HepG2 (cell line): Measurements from ENCODE around the gene TTC28. TPM values are rescaled to one million over a fixed set of nuclear protein-coding genes. Genes with fewer than 3 reads are reported as not detected.
A peak's percentile ranks its signal among the peaks of the same experiment; 100 is the strongest.

ENCODE experiments used
- ARNT2 ChIP-seq: sonication (generic); formaldehyde crosslinking; IDR thresholded peaks from 2 replicates; pipeline ENCODE4 v1.8.0; 2022; ENCODE audit warnings: mild to moderate bottlenecking, low read depth, missing genetic modification reagents, moderate library complexity
- ATF4 ChIP-seq, 2 experiments: fragments of 450-650 bp in 1 of 2; sonication (generic) in 1 of 2; formaldehyde crosslinking; IDR thresholded peaks; 2 replicates each; pipeline versions ENCODE4 v1.5.0 to v1.8.0; 2020 to 2022; ENCODE audit warnings: mild to moderate bottlenecking in 1 of 2, missing genetic modification reagents in 1 of 2
- CC2D1A ChIP-seq: sonication (generic); formaldehyde crosslinking; IDR thresholded peaks from 2 replicates; pipeline ENCODE4 v1.8.1; 2023; ENCODE audit warnings: mild to moderate bottlenecking, missing genetic modification reagents
- FOXP4 ChIP-seq: sonication (generic); formaldehyde crosslinking; IDR thresholded peaks from 2 replicates; pipeline ENCODE4 v1.4.0; 2020; ENCODE audit warnings: missing genetic modification reagents
- GATAD1 ChIP-seq: IDR thresholded peaks from 2 replicates; pipeline ENCODE4 v1.6.1; 2016; ENCODE audit warnings: missing genetic modification reagents, missing compliant biosample characterization
- GZF1 ChIP-seq: sonication (generic); formaldehyde crosslinking; IDR thresholded peaks from 2 replicates; pipeline ENCODE4 v1.5.1; 2020; ENCODE audit warnings: mild to moderate bottlenecking, missing genetic modification reagents
- HCFC1 ChIP-seq: fragments of 150-350 bp; IDR thresholded peaks from 2 replicates; pipeline ENCODE4 v1.6.1; 2014; ENCODE audit warnings: low read depth, low read length
- HNF4A ChIP-seq: sonication (generic); formaldehyde crosslinking; IDR thresholded peaks from 2 replicates; pipeline ENCODE4 v1.4.0; 2020; ENCODE audit warnings: missing genetic modification reagents
- PATZ1 ChIP-seq: sonication (generic); formaldehyde crosslinking; IDR thresholded peaks from 2 replicates; pipeline ENCODE4 v1.4.0; 2020; ENCODE audit warnings: missing genetic modification reagents
- PPARG ChIP-seq: conservative IDR thresholded peaks from 2 replicates; pipeline ENCODE4 v1.6.1; 2016; ENCODE audit warnings: missing biosample characterization, missing genetic modification reagents
- RFXANK ChIP-seq: IDR thresholded peaks from 2 replicates; pipeline ENCODE4 v1.6.1; 2016
- RXRA ChIP-seq: sonication (generic); formaldehyde crosslinking; IDR thresholded peaks from 2 replicates; pipeline ENCODE4 v1.5.1; 2020; ENCODE audit warnings: missing genetic modification reagents
- SRF ChIP-seq: IDR thresholded peaks from 2 replicates; pipeline ENCODE4 v1.6.1; 2011; ENCODE audit warnings: mild to moderate bottlenecking, low read depth, low read length, moderate library complexity
- ZHX2 ChIP-seq, 2 experiments: sonication (generic) in 1 of 2; formaldehyde crosslinking in 1 of 2; IDR thresholded peaks; 2 replicates each; pipeline versions ENCODE4 v1.6.1 to v1.9.0; 2014 to 2022; ENCODE audit warnings: antibody characterized with exemption in 1 of 2, borderline replicate concordance in 1 of 2, inconsistent platforms in 1 of 2, low read depth in 1 of 2, missing genetic modification reagents in 1 of 2
- ZNF232 ChIP-seq: sonication (generic); formaldehyde crosslinking; IDR thresholded peaks from 2 replicates; pipeline ENCODE4 v1.4.0; 2020; ENCODE audit warnings: missing genetic modification reagents, borderline replicate concordance
- ZNF292 ChIP-seq: sonication (generic); formaldehyde crosslinking; IDR thresholded peaks from 2 replicates; pipeline ENCODE4 v1.8.1; 2022; ENCODE audit warnings: mild to moderate bottlenecking, low read depth, missing genetic modification reagents, borderline replicate concordance
- ZNF605 ChIP-seq: sonication (generic); formaldehyde crosslinking; IDR thresholded peaks from 2 replicates; pipeline ENCODE4 v1.8.0; 2022; ENCODE audit warnings: mild to moderate bottlenecking, missing genetic modification reagents
- ZNF615 ChIP-seq: sonication (generic); formaldehyde crosslinking; IDR thresholded peaks from 2 replicates; pipeline ENCODE4 v1.5.0; 2020; ENCODE audit warnings: mild to moderate bottlenecking, missing genetic modification reagents, borderline replicate concordance
- ZNF776 ChIP-seq: sonication (generic); formaldehyde crosslinking; IDR thresholded peaks from 2 replicates; pipeline ENCODE4 v1.4.0; 2020; ENCODE audit warnings: mild to moderate bottlenecking, missing genetic modification reagents
- ZSCAN9 ChIP-seq: IDR thresholded peaks from 2 replicates; pipeline ENCODE4 v1.6.1; 2016; ENCODE audit warnings: borderline replicate concordance
- polyA plus RNA-seq, 8 experiments: library from polyadenylated mRNA; depleted of rRNA in 3 of 8; stranded (reverse) in 7 of 8; unstranded in 1 of 8; fragments of >200 nt; fragmentation: Illumina TruSeq in 4 of 8; extraction: Trizol in 4 of 8; gene quantifications; 2 replicates each; pipeline versions ENCODE4 v1.2.1 to v1.2.3, GENCODE V29; 2011 to 2016; ENCODE audit warnings: low read depth in 4 of 8, missing spikeins in 1 of 8, mixed read lengths in 1 of 8; ENCODE audit not compliant: insufficient read depth in 1 of 8
- total RNA-seq, 5 experiments: library from RNA; depleted of rRNA; stranded (reverse); fragments of >200 nt; fragmentation: Illumina TruSeq; extraction: Trizol; gene quantifications; 2 replicates each; pipeline ENCODE4 v1.2.3, GENCODE V29; 2016; ENCODE audit warnings: low read depth in 1 of 5

The TTC28 gene
- total and polyA plus RNA-seq, 2 of the 13 experiments (the other 11 are each of a cell fraction or from before 2014, with no cell fraction given), result 4.2 to 13.1 TPM

- TF ChIP-seq ZHX2 (IDR thresholded peaks at IDR 0.05; ENCODE audit: low read depth), result no peak
- no peak for TF ChIP-seq ZHX2 (CRISPR knock-in tag; IDR thresholded peaks at IDR 0.05; ENCODE audit: borderline replicate concordance)
- TF ChIP-seq ZNF605 (CRISPR knock-in tag), result peak; percentile 24; the same call in 1 of the 2 replicates
- peak; percentile 21; the same call in 1 of the 2 replicates for TF ChIP-seq GATAD1 (CRISPR knock-in tag)
- 0 out of 2 replicates have a peak, but pooled peaks have one; percentile 21 for TF ChIP-seq ZNF292 (CRISPR knock-in tag)
- TF ChIP-seq PATZ1 (CRISPR knock-in tag), result peak; percentile 61; the same call in 1 of the 2 replicates
- 0 out of 2 replicates have a peak, but pooled peaks have one; percentile 47 for TF ChIP-seq ZNF776
- TF ChIP-seq FOXP4, result no peak
- TF ChIP-seq ZSCAN9 (CRISPR knock-in tag), result peak; percentile 30; the same call in 1 of the 2 replicates
- 0 out of 4 replicates have a peak, but pooled peaks of 1 of the 2 experiments have one; percentile 6 for TF ChIP-seq ATF4 (CRISPR knock-in tag; IDR thresholded peaks at IDR 0.05)
- TF ChIP-seq ZNF232 (CRISPR knock-in tag), result no peak
- TF ChIP-seq ZNF615 (CRISPR knock-in tag), result no peak
- TF ChIP-seq CC2D1A (CRISPR knock-in tag), result no peak
- no peak for TF ChIP-seq RXRA
- TF ChIP-seq HNF4A (CRISPR knock-in tag), result no peak
- TF ChIP-seq ARNT2 (CRISPR knock-in tag), result peak; percentile 71
- no peak for TF ChIP-seq GZF1 (CRISPR knock-in tag)
- 0 out of 2 replicates have a peak, but pooled peaks have one; percentile 24 for TF ChIP-seq SRF
- TF ChIP-seq HCFC1, result no peak
- no peak for TF ChIP-seq RFXANK (CRISPR knock-in tag)
- no peak for TF ChIP-seq PPARG (CRISPR knock-in tag)
Measured at GRCh38 chr22:28442264-28442710, 237.4 kb downstream of the TTC28 start (continued).
